ENCODE data around the gene WDR54. TPM values are rescaled to one million over a fixed set of nuclear protein-coding genes. Genes with fewer than 3 reads are reported as not detected.

WDR54 gene
- total and polyA plus RNA-seq, 4 donors, result 1.7 to 4.2 (median 3.1) TPM

GRCh38 chr2:74439803-74440377 is 18.4 kb downstream of the WDR54 start (continued):
- peak; percentile 3 for TF ChIP-seq REST (IDR thresholded peaks at IDR 0.05)
- no peak for TF ChIP-seq YY1 (IDR thresholded peaks at IDR 0.05)
- TF ChIP-seq, protein P1, sequence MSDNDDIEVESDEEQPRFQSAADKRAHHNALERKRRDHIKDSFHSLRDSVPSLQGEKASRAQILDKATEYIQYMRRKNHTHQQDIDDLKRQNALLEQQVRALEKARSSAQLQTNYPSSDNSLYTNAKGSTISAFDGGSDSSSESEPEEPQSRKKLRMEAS (IDR thresholded peaks at IDR 0.05), result no peak

DNA sequence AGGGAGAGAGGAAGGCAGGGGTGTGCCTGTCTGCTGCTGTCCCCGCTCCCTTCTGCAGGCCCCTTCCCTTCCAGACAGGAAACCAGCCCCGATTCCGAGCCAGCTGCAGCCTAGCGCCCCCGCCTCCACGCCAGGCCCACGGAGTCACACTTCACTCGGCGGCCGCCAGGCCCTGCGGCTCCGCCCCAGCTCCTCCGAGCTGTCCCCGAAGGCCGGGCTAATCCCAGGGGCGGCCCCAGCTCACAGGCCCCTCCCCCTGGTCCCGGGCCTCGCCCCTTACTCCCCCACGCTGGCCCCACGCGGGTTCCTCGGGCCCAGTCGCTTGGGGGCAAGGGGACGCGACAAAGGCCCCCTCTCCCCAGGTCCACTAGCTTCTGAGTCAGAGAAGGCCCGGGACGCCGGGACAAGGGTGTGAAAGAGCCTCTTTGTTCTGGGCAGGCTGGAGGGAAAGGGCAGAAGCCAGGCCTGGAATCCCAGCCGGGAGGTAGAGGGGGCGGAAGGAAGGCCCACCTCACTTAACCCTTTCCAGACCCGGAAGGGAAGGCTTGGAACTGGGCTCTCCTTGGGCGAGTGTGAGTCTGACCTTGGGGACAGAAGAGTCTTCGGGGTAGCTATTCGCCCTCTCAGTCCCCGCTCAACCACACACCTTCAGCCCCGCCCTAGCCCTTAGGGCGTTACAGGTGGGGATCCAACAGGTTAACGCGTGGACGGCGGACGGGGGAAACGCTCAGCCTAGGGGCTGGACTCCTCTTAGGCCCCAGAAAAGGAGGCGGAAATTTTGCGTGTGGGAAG is 19.0 kb downstream of the WDR54 start:
- peak overlapping the region; percentile 30 to 71 for H3K9ac ChIP-seq (ENCODE audit: low read depth in 1 of 2, low read length in 2 of 2)
- peaks cover 19 to 61% (median 53%) of the 10 kb centered on the region in 4 donors for H3K4me1 ChIP-seq (ENCODE audit: control insufficient read depth in 4 of 4, insufficient read depth in 4 of 4, low read length in 3 of 4)
- no peaks in the 10 kb centered on the region for H3K27me3 ChIP-seq (ENCODE audit: control insufficient read depth in 4 of 4, insufficient read depth in 4 of 4, low read length in 3 of 4)
- WGBS, result 6% methylated on average over 45 of the region's 45 CpGs
- H3K4me3 ChIP-seq (ENCODE audit: low read depth in 1 of 3, low read length in 3 of 3), result peak overlapping the region; percentile 79 to 88 (median 80)
- peak; percentile 75 for DNase-seq (ENCODE audit: low spot score)
- TF ChIP-seq RXRA (IDR thresholded peaks at IDR 0.05), result no peak
- TF ChIP-seq, protein P2, sequence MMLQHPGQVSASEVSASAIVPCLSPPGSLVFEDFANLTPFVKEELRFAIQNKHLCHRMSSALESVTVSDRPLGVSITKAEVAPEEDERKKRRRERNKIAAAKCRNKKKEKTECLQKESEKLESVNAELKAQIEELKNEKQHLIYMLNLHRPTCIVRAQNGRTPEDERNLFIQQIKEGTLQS (IDR thresholded peaks at IDR 0.05), result no peak
- peak; percentile 39 to 56 for TF ChIP-seq RAD21 (IDR thresholded peaks at IDR 0.05)
- TF ChIP-seq JUND (IDR thresholded peaks at IDR 0.05), result no peak
- no peak for TF ChIP-seq FOXA1 (IDR thresholded peaks at IDR 0.05)
- no peak for TF ChIP-seq REST (IDR thresholded peaks at IDR 0.05)
- TF ChIP-seq YY1 (IDR thresholded peaks at IDR 0.05), result no peak
- TF ChIP-seq HNF4G (IDR thresholded peaks at IDR 0.05), result no peak
- TF ChIP-seq FOXA2 (IDR thresholded peaks at IDR 0.05), result no peak
- TF ChIP-seq GABPA (IDR thresholded peaks at IDR 0.05 in 1 of 2, conservative IDR thresholded peaks at IDR 0.05 in 1 of 2), result peak in 1 of 2 donors; percentile 53
- peak in 1 of 2 donors; percentile 20 for TF ChIP-seq HNF4A (conservative IDR thresholded peaks at IDR 0.05)
- TF ChIP-seq NR2F2 (IDR thresholded peaks at IDR 0.05), result no peak
- TF ChIP-seq, protein P1 (IDR thresholded peaks at IDR 0.05), result no peak
- no peak for TF ChIP-seq TAF1 (conservative IDR thresholded peaks at IDR 0.05)
- peak; percentile 54 for TF ChIP-seq SP1 (IDR thresholded peaks at IDR 0.05)
- TF ChIP-seq EGR1 (IDR thresholded peaks at IDR 0.05; ENCODE audit: low read depth in 2 of 2), result peak in 1 of 2 donors; percentile 18
- peak; percentile 39 for TF ChIP-seq CTCF (IDR thresholded peaks at IDR 0.05; ENCODE audit: low read depth, low read length, missing input control)
- TF ChIP-seq, protein P3, sequence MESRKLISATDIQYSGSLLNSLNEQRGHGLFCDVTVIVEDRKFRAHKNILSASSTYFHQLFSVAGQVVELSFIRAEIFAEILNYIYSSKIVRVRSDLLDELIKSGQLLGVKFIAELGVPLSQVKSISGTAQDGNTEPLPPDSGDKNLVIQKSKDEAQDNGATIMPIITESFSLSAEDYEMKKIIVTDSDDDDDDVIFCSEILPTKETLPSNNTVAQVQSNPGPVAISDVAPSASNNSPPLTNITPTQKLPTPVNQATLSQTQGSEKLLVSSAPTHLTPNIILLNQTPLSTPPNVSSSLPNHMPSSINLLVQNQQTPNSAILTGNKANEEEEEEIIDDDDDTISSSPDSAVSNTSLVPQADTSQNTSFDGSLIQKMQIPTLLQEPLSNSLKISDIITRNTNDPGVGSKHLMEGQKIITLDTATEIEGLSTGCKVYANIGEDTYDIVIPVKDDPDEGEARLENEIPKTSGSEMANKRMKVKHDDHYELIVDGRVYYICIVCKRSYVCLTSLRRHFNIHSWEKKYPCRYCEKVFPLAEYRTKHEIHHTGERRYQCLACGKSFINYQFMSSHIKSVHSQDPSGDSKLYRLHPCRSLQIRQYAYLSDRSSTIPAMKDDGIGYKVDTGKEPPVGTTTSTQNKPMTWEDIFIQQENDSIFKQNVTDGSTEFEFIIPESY (IDR thresholded peaks at IDR 0.05), result no peak
- H3K36me3 ChIP-seq (ENCODE audit: control insufficient read depth in 4 of 4, insufficient read depth in 3 of 4, low read depth in 1 of 4, low read length in 3 of 4), result peaks cover 0 to 4% (median 0%) of the 10 kb centered on the region in 4 donors
- H3K9me3 ChIP-seq (ENCODE audit: control insufficient read depth in 4 of 4, low read length in 3 of 4), result no peaks in the 10 kb centered on the region
- H3K27ac ChIP-seq (ENCODE audit: low read depth in 1 of 2, low read length in 2 of 2), result peak overlapping the region; percentile 92 to 95

All from liver (tissue), 9 donors.